HG03439 (cell line): ENCODE data around the gene PRKAR1B.

Experiments
- ATAC-seq: cut with Tn5 transposase; IDR thresholded peaks from one replicate; pipeline ENCODE4 v1.9.1; 2021; ENCODE audit warnings: mild to moderate bottlenecking, moderate library complexity; ENCODE audit not compliant: unreplicated experiment

The PRKAR1B gene

GRCh38 chr7:741850-742249 lies 14.8 kb upstream of the PRKAR1B start:
- no peak for ATAC-seq

- ATAC-seq, result no peak
Measured at GRCh38 chr7:741191-741671, 14.2 kb upstream of the PRKAR1B start.

GRCh38 chr7:739983-740942 lies 13.2 kb upstream of the PRKAR1B start:
- no peak for ATAC-seq

GRCh38 chr7:739455-739982 lies 12.4 kb upstream of the PRKAR1B start:
- no peak for ATAC-seq

GRCh38 chr7:738723-739454 lies 11.8 kb upstream of the PRKAR1B start:
- ATAC-seq, result no peak

- ATAC-seq, result no peak
Measured at GRCh38 chr7:738241-738640, 11.2 kb upstream of the PRKAR1B start.

GRCh38 chr7:734808-735207 lies 7.7 kb upstream of the PRKAR1B start:
- no peak for ATAC-seq

- no peak for ATAC-seq
Measured at GRCh38 chr7:734214-734613, 7.1 kb upstream of the PRKAR1B start.

GRCh38 chr7:732556-732955 lies 5.5 kb upstream of the PRKAR1B start:
- ATAC-seq, result no peak

- no peak for ATAC-seq
Measured at GRCh38 chr7:732094-732541, 5.0 kb upstream of the PRKAR1B start.

- ATAC-seq, result no peak
Measured at GRCh38 chr7:731440-732085, 4.5 kb upstream of the PRKAR1B start.

GRCh38 chr7:730501-731439 lies 3.7 kb upstream of the PRKAR1B start:
- ATAC-seq, result no peak

- ATAC-seq, result no peak
Measured at GRCh38 chr7:729140-730000, 2.3 kb upstream of the PRKAR1B start.

GRCh38 chr7:728602-729001 lies 1.5 kb upstream of the PRKAR1B start:
- ATAC-seq, result no peak

GRCh38 chr7:727806-728460 lies 852 bp upstream of the PRKAR1B start:
- ATAC-seq, result no peak

GRCh38 chr7:726854-727103 lies 302 bp downstream of the PRKAR1B start:
- peak; percentile 15 for ATAC-seq

GRCh38 chr7:726084-726853 lies 812 bp downstream of the PRKAR1B start, which contains the start of gene DNAAF5:
Gene DNAAF5 (plus strand): TSS chr7:726699. CDS start chr7:726721, 22 bp downstream.
- ATAC-seq, result peak; percentile 85
